ENCODE data around the gene DENND1C. TPM values are rescaled to one million over a fixed set of nuclear protein-coding genes. Genes with fewer than 3 reads are reported as not detected.
"Not testable (repeated sequence)": the region's sequence is repeated elsewhere in the genome, so short reads cannot be mapped to it uniquely, and the experiment has no call there.

Gene DENND1C
- total RNA-seq, 1 donor from 2014 or later = not detected

- Histone ChIP-seq H3K9ac (no peak overlapping the region), H3K27ac (no peak overlapping the region), H3F3A (ENCODE audit: low read depth) (no peaks in the 10 kb centered on the region), H3K9me3 (ENCODE audit: low read depth) (no peaks in the 10 kb centered on the region), H3K36me3 (no peaks in the 10 kb centered on the region), H3K4me1 (no peaks in the 10 kb centered on the region), H3K27me3 (peaks cover 13% of the 10 kb centered on the region), H3K4me2 (no peak overlapping the region), H3K4me3 (no peak overlapping the region), H2AFZ (replicated peaks) (no peak overlapping the region), H3K79me2 (ENCODE audit: low read depth) (no peaks in the 10 kb centered on the region), H4K20me1 (ENCODE audit: low read depth) (no peaks in the 10 kb centered on the region)
- Mint-ChIP-seq H3K4me1 (no peaks in the 10 kb centered on the region), H3K36me3 (no peaks in the 10 kb centered on the region), H3K9me3 (no peaks in the 10 kb centered on the region), H3K4me3 (no peak overlapping the region), H3K27ac (no peak overlapping the region), H3K27me3 (ENCODE audit: insufficient read depth, low read depth) (peaks cover 7% of the 10 kb centered on the region)
- DNase-seq (ENCODE audit: low spot score) = no peak
- no peak for TF ChIP-seq CTCF (IDR thresholded peaks at IDR 0.05)
- no peak for TF ChIP-seq EZH2phosphoT487 (IDR thresholded peaks at IDR 0.05)
- TF ChIP-seq EZH2 (IDR thresholded peaks at IDR 0.05) = no peak
Observed at GRCh38 chr19:6433165-6433564, 48.4 kb downstream of the DENND1C start.

- Histone ChIP-seq H3K9ac (no peak overlapping the region), H3K27me3 (peaks cover 13% of the 10 kb centered on the region), H3K4me3 (no peak overlapping the region), H4K20me1 (ENCODE audit: low read depth) (no peaks in the 10 kb centered on the region), H3K79me2 (ENCODE audit: low read depth) (no peaks in the 10 kb centered on the region), H2AFZ (replicated peaks) (no peak overlapping the region), H3K4me1 (no peaks in the 10 kb centered on the region), H3K36me3 (no peaks in the 10 kb centered on the region), H3K27ac (no peak overlapping the region), H3F3A (ENCODE audit: low read depth) (no peaks in the 10 kb centered on the region), H3K4me2 (no peak overlapping the region), H3K9me3 (ENCODE audit: low read depth) (no peaks in the 10 kb centered on the region)
- Mint-ChIP-seq H3K27ac (no peak overlapping the region), H3K9me3 (no peaks in the 10 kb centered on the region), H3K4me1 (no peaks in the 10 kb centered on the region), H3K36me3 (no peaks in the 10 kb centered on the region), H3K27me3 (ENCODE audit: insufficient read depth, low read depth) (peaks cover 7% of the 10 kb centered on the region), H3K4me3 (no peak overlapping the region)
- TF ChIP-seq EZH2 (IDR thresholded peaks at IDR 0.05) = no peak
- TF ChIP-seq EZH2phosphoT487 (IDR thresholded peaks at IDR 0.05) = no peak
- no peak for TF ChIP-seq CTCF (IDR thresholded peaks at IDR 0.05)
- no peak for DNase-seq (ENCODE audit: low spot score)
Observed at GRCh38 chr19:6431891-6432290, 49.7 kb downstream of the DENND1C start.

- Histone ChIP-seq H3K4me1 (no peaks in the 10 kb centered on the region), H2AFZ (replicated peaks) (no peak overlapping the region)
Observed at GRCh38 chr19:6429419-6430221, 52.0 kb downstream of the DENND1C start.

GRCh38 chr19:6428692-6429418 is 52.7 kb downstream of the DENND1C start:
- H3K4me3 Mint-ChIP-seq; H3K79me2 ChIP-seq (ENCODE audit: low read depth); H3K9me3 ChIP-seq (ENCODE audit: low read depth): not testable (repeated sequence)

More at GRCh38 chr19:6429419-6430221, 52.0 kb downstream of the DENND1C start:
- Mint-ChIP-seq H3K27me3 (ENCODE audit: insufficient read depth, low read depth) (peaks cover 9% of the 10 kb centered on the region), H3K9me3 (no peaks in the 10 kb centered on the region), H3K27ac (no peak overlapping the region), H3K4me3 (no peak overlapping the region), H3K36me3 (no peaks in the 10 kb centered on the region), H3K4me1 (peaks cover 9% of the 10 kb centered on the region)
- Histone ChIP-seq H3F3A (ENCODE audit: low read depth) (peaks cover 5% of the 10 kb centered on the region), H3K36me3 (no peaks in the 10 kb centered on the region), H3K27ac (no peak overlapping the region), H4K20me1 (ENCODE audit: low read depth) (no peaks in the 10 kb centered on the region), H3K27me3 (peaks cover 13% of the 10 kb centered on the region), H3K79me2 (ENCODE audit: low read depth) (no peaks in the 10 kb centered on the region), H3K4me2 (no peak overlapping the region), H3K9me3 (ENCODE audit: low read depth) (no peaks in the 10 kb centered on the region), H3K4me3 (no peak overlapping the region), H3K9ac (no peak overlapping the region)
- no peak for DNase-seq (ENCODE audit: low spot score)
- TF ChIP-seq EZH2phosphoT487 (IDR thresholded peaks at IDR 0.05) = no peak
- no peak for TF ChIP-seq CTCF (IDR thresholded peaks at IDR 0.05)
- TF ChIP-seq EZH2 (IDR thresholded peaks at IDR 0.05) = no peak

More at GRCh38 chr19:6428692-6429418, 52.7 kb downstream of the DENND1C start:
- not testable (repeated sequence) for H2AFZ ChIP-seq (replicated peaks); H3K36me3 Mint-ChIP-seq; DNase-seq (ENCODE audit: low spot score); H3K4me3 ChIP-seq; H3F3A ChIP-seq (ENCODE audit: low read depth); H3K4me1 Mint-ChIP-seq; H3K27me3 Mint-ChIP-seq (ENCODE audit: insufficient read depth, low read depth); H3K9ac ChIP-seq; H4K20me1 ChIP-seq (ENCODE audit: low read depth); H3K27ac ChIP-seq; H3K9me3 Mint-ChIP-seq; H3K4me2 ChIP-seq; H3K36me3 ChIP-seq; H3K27ac Mint-ChIP-seq; H3K4me1 ChIP-seq
- H3K27me3 ChIP-seq = peaks cover 13% of the 10 kb centered on the region

Measured in neural progenitor cell (in vitro differentiated cells).